HT-29 (cell line): ENCODE measurements around the gene SPATA46. TPM values are rescaled to one million over a fixed set of nuclear protein-coding genes. Genes with fewer than 3 reads are reported as not detected.
A peak's percentile ranks its signal among the peaks of the same experiment; 100 is the strongest.

Experiments used
- DNase-seq: peaks from one replicate; pipeline ENCODE4 v3.0.0-alpha.2; 2015; ENCODE audit warnings: low spot score
- total RNA-seq: library from RNA; depleted of rRNA; stranded (reverse); fragments of >200 nt; shearing (Covaris generic); gene quantifications from 2 replicates; pipeline ENCODE4 v1.2.3, GENCODE V29; 2014

Gene SPATA46
- total RNA-seq, 1 experiment from 2014 or later: not detected

- DNase-seq: no peak
Measured at GRCh38 chr1:162374406-162374805, 2.2 kb downstream of the SPATA46 start.

GRCh38 chr1:162373541-162374260 is 3.0 kb downstream of the SPATA46 start:
- DNase-seq: peak; percentile 67

- no peak for DNase-seq
Measured at GRCh38 chr1:162373072-162373427, 3.6 kb downstream of the SPATA46 start.

- no peak for DNase-seq
Measured at GRCh38 chr1:162372159-162373071, 4.2 kb downstream of the SPATA46 start.

GRCh38 chr1:162371611-162372010 is 5.0 kb downstream of the SPATA46 start:
- no peak for DNase-seq

GRCh38 chr1:162370721-162371120 is 5.9 kb downstream of the SPATA46 start:
- no peak for DNase-seq

GRCh38 chr1:162370161-162370560 is 6.5 kb downstream of the SPATA46 start:
- no peak for DNase-seq

- no peak for DNase-seq
Measured at GRCh38 chr1:162369571-162369970, 7.1 kb downstream of the SPATA46 start.

GRCh38 chr1:162368451-162368850 is 8.2 kb downstream of the SPATA46 start:
- DNase-seq: no peak

- no peak for DNase-seq
Measured at GRCh38 chr1:162367772-162368171, 8.9 kb downstream of the SPATA46 start.

- DNase-seq: no peak
Measured at GRCh38 chr1:162367073-162367472, 9.6 kb downstream of the SPATA46 start.

GRCh38 chr1:162366671-162367070 is 10.0 kb downstream of the SPATA46 start:
- DNase-seq: no peak

GRCh38 chr1:162366149-162366548 is 10.5 kb downstream of the SPATA46 start:
- DNase-seq: no peak

- no peak for DNase-seq
Measured at GRCh38 chr1:162365284-162366020, 11.2 kb downstream of the SPATA46 start.

GRCh38 chr1:162364498-162364897 is 12.2 kb downstream of the SPATA46 start:
- DNase-seq: no peak

- no peak for DNase-seq
Measured at GRCh38 chr1:162363823-162364222, 12.8 kb downstream of the SPATA46 start.

- DNase-seq: no peak
Measured at GRCh38 chr1:162361349-162361748, 15.3 kb downstream of the SPATA46 start.

- DNase-seq: no peak
Measured at GRCh38 chr1:162360874-162361260, 15.8 kb downstream of the SPATA46 start.

GRCh38 chr1:162360237-162360873 is 16.3 kb downstream of the SPATA46 start:
- no peak for DNase-seq

GRCh38 chr1:162359523-162360236 is 17.0 kb downstream of the SPATA46 start:
- no peak for DNase-seq

GRCh38 chr1:162358928-162359327 is 17.7 kb downstream of the SPATA46 start:
- DNase-seq: no peak
